Measurements from ENCODE around the gene STMN1. TPM values are rescaled to one million over a fixed set of nuclear protein-coding genes. Genes with fewer than 3 reads are reported as not detected.

Gene STMN1
- polyA plus RNA-seq, 1 donor (not counting 4 experiments of a cell fraction or from before 2014, with no cell fraction given) = 82.8 TPM

- Histone ChIP-seq H3K79me2 (ENCODE audit: control insufficient read depth, insufficient read depth, low read length) (peaks cover 20% of the 10 kb centered on the region), H3K36me3 (ENCODE audit: control insufficient read depth in 2 of 2, extremely low read depth in 1 of 2, insufficient read depth in 2 of 2, low read length in 2 of 2) (peaks cover 3 to 37% of the 10 kb centered on the region in 2 experiments), H3K9ac (ENCODE audit: control insufficient read depth, extremely low read depth, insufficient read depth, low read length) (no peak overlapping the region), H3K27me3 (ENCODE audit: control insufficient read depth, extremely low read depth, insufficient read depth, low read length) (no peaks in the 10 kb centered on the region), H3K4me3 (ENCODE audit: control insufficient read depth in 2 of 3, extremely low read depth in 1 of 3, insufficient read depth in 2 of 3, low read depth in 1 of 3, low read length in 3 of 3) (no peak overlapping the region), H3K9me3 (ENCODE audit: control insufficient read depth, low read depth, low read length) (no peaks in the 10 kb centered on the region), H4K20me1 (ENCODE audit: control insufficient read depth, extremely low read depth, insufficient read depth, low read length) (no peaks in the 10 kb centered on the region), H3K9me1 (ENCODE audit: control insufficient read depth, extremely low read depth, insufficient read depth, low read length) (peaks cover 2% of the 10 kb centered on the region), H3K4me1 (ENCODE audit: control insufficient read depth, extremely low read depth, insufficient read depth, low read length) (peaks cover 17% of the 10 kb centered on the region), H3K27ac (ENCODE audit: control insufficient read depth, insufficient read depth, low read length) (no peak overlapping the region), H2AFZ (ENCODE audit: control insufficient read depth, low read length) (no peak overlapping the region), H3K4me2 (ENCODE audit: control insufficient read depth, extremely low read depth, insufficient read depth, low read depth, low read length) (no peak overlapping the region)
- FAIRE-seq = no peak
- DNase-seq (ENCODE audit: low read depth, low spot score) = no peak
- TF ChIP-seq CTCF (optimal IDR thresholded peaks at IDR 0.05 in 1 of 3, IDR thresholded peaks at IDR 0.05 in 1 of 3, conservative IDR thresholded peaks at IDR 0.05 in 1 of 3; ENCODE audit: extremely low read depth in 1 of 3, insufficient read depth in 2 of 3, low read length in 3 of 3) (no peak), EZH2 (IDR thresholded peaks at IDR 0.05; ENCODE audit: low read length) (no peak)
- dilution Hi-C loops (cut with MboI; ENCODE audit: extremely low pct_ligation_motif_present, low sequenced_read_pairs) = loop anchor here (25.0 kb wide), 1 partner anchor 88 kb away; the partner anchor contains the start of gene PAFAH2
These were observed 6.4 kb downstream of the STMN1 start for GRCh38 chr1:25899792-25900191.

- Histone ChIP-seq H3K27ac (ENCODE audit: control insufficient read depth, insufficient read depth, low read length) (no peak overlapping the region), H3K27me3 (ENCODE audit: control insufficient read depth, extremely low read depth, insufficient read depth, low read length) (no peaks in the 10 kb centered on the region), H3K9ac (ENCODE audit: control insufficient read depth, extremely low read depth, insufficient read depth, low read length) (no peak overlapping the region), H3K9me3 (ENCODE audit: control insufficient read depth, low read depth, low read length) (no peaks in the 10 kb centered on the region), H3K36me3 (ENCODE audit: control insufficient read depth in 2 of 2, extremely low read depth in 1 of 2, insufficient read depth in 2 of 2, low read length in 2 of 2) (peaks cover 3 to 36% of the 10 kb centered on the region in 2 experiments), H3K4me2 (ENCODE audit: control insufficient read depth, extremely low read depth, insufficient read depth, low read depth, low read length) (no peak overlapping the region), H3K79me2 (ENCODE audit: control insufficient read depth, insufficient read depth, low read length) (peaks cover 6% of the 10 kb centered on the region), H3K9me1 (ENCODE audit: control insufficient read depth, extremely low read depth, insufficient read depth, low read length) (no peaks in the 10 kb centered on the region), H2AFZ (ENCODE audit: control insufficient read depth, low read length) (no peak overlapping the region), H4K20me1 (ENCODE audit: control insufficient read depth, extremely low read depth, insufficient read depth, low read length) (no peaks in the 10 kb centered on the region), H3K4me3 (ENCODE audit: control insufficient read depth in 2 of 3, extremely low read depth in 1 of 3, insufficient read depth in 2 of 3, low read depth in 1 of 3, low read length in 3 of 3) (no peak overlapping the region), H3K4me1 (ENCODE audit: control insufficient read depth, extremely low read depth, insufficient read depth, low read length) (peaks cover 10% of the 10 kb centered on the region)
- TF ChIP-seq CTCF (optimal IDR thresholded peaks at IDR 0.05 in 1 of 3, IDR thresholded peaks at IDR 0.05 in 1 of 3, conservative IDR thresholded peaks at IDR 0.05 in 1 of 3; ENCODE audit: extremely low read depth in 1 of 3, insufficient read depth in 2 of 3, low read length in 3 of 3) (no peak), EZH2 (IDR thresholded peaks at IDR 0.05; ENCODE audit: low read length) (no peak)
- FAIRE-seq (no peak), DNase-seq (ENCODE audit: low read depth, low spot score) (no peak)
- dilution Hi-C loops (cut with MboI; ENCODE audit: extremely low pct_ligation_motif_present, low sequenced_read_pairs) = loop anchor here (25.0 kb wide), 1 partner anchor 89 kb away; the partner anchor contains the start of gene PAFAH2
These were observed 7.8 kb downstream of the STMN1 start for GRCh38 chr1:25898223-25899015.
